HFF-Myc (cell line): ENCODE data around the gene IGHMBP2.

Experiments used
- DNase-seq: peaks from one replicate; pipeline ENCODE4 v3.0.0-alpha.2; 2011; ENCODE audit warnings: low read depth; ENCODE audit errors: extremely low read depth
- H3K4me3 ChIP-seq: replicated peaks from 2 replicates; pipeline ENCODE4 v1.5.1; 2011; ENCODE audit warnings: low read depth, mild to moderate bottlenecking, control low read depth, low read length
- TF ChIP-seq, protein P1 (sequence below): IDR thresholded peaks from 2 replicates; pipeline ENCODE4 v1.5.1; 2012; ENCODE audit warnings: mild to moderate bottlenecking, low read depth, low read length, control low read depth; ENCODE audit errors: missing control alignments

IGHMBP2 gene

DNA sequence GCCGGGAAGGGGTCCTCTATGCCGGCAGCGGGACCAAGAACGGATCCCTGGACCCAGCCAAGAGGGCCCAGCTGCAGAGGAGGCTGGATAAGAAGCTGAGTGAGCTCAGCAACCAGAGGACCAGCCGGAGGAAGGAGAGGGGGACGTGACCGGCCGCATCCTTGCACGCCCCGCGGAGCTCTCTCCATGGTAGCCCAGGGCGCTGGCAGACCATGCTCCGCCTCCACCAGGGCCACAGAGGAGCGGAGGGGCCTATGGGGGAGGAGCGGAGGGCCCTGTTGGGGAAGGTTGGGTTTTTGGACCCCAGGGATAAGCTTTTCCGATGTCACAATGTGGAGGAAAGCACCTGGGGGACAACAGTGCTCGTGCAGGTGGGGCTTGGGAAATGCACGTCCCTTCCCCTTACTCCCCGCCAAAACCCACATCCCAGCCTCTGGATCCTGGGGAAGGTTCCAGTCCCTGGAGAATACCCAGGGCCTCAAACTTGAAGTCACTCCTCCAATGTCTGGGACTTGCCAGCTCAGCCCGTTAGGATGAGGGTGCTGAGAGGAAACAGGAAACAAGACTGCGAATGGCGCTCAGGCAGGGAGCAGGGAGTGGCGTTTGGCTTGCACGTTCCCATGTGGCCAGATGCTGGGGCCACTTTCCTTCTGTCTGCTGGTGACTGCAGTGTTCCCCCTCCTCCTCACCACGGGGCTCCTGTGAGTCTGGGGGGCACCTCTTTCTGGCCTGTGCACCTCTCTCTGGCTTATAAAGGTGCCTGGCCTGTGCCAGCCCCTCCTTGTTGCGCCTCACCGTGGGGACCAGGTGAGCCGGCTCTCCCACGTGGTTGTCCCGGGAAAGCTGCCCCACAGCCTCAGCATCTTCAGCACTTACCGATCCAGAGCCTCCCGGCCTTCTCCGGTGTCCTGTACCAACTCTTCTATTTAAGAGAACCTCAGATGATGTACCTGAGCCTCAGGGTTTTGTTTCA lies 36.2 kb downstream of the IGHMBP2 start:
- TF ChIP-seq, protein P1, sequence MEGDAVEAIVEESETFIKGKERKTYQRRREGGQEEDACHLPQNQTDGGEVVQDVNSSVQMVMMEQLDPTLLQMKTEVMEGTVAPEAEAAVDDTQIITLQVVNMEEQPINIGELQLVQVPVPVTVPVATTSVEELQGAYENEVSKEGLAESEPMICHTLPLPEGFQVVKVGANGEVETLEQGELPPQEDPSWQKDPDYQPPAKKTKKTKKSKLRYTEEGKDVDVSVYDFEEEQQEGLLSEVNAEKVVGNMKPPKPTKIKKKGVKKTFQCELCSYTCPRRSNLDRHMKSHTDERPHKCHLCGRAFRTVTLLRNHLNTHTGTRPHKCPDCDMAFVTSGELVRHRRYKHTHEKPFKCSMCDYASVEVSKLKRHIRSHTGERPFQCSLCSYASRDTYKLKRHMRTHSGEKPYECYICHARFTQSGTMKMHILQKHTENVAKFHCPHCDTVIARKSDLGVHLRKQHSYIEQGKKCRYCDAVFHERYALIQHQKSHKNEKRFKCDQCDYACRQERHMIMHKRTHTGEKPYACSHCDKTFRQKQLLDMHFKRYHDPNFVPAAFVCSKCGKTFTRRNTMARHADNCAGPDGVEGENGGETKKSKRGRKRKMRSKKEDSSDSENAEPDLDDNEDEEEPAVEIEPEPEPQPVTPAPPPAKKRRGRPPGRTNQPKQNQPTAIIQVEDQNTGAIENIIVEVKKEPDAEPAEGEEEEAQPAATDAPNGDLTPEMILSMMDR: no peak
- DNase-seq: no peak
- no peak overlapping the region for H3K4me3 ChIP-seq

DNA sequence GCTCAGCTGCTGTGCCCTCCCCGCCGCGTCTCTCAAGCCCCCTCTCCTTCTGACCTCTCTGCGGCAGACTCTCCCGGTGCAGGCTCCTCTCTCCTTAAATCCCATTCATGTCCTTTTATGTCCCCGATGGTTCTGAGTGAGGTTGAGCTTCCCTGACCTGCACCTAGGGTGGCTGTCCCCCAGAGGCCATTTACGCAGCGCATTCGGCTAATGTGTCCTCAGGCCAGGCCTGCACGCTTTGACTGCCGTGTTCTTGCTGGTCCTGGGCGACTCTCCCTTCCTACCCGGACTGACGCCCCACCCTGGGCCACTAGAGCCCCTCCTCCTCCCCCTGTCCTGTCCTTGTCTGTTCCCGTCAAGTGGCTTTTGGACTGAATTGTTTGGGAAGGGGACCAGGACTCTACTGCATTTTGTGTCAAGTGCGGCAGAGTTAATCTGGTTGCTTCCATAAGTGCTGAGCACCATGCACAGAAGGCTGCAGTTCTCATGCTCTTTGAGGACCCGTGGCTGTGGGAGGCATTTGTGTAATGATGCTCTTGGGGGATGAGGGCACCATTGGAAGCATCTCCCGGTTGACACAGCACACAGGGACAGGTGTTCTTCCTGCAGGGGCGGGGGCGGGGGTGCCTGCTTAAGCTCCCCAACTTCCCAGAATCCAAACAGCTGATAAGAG lies 37.1 kb downstream of the IGHMBP2 start:
- TF ChIP-seq, protein P1: no peak
- DNase-seq: no peak
- no peak overlapping the region for H3K4me3 ChIP-seq

DNA sequence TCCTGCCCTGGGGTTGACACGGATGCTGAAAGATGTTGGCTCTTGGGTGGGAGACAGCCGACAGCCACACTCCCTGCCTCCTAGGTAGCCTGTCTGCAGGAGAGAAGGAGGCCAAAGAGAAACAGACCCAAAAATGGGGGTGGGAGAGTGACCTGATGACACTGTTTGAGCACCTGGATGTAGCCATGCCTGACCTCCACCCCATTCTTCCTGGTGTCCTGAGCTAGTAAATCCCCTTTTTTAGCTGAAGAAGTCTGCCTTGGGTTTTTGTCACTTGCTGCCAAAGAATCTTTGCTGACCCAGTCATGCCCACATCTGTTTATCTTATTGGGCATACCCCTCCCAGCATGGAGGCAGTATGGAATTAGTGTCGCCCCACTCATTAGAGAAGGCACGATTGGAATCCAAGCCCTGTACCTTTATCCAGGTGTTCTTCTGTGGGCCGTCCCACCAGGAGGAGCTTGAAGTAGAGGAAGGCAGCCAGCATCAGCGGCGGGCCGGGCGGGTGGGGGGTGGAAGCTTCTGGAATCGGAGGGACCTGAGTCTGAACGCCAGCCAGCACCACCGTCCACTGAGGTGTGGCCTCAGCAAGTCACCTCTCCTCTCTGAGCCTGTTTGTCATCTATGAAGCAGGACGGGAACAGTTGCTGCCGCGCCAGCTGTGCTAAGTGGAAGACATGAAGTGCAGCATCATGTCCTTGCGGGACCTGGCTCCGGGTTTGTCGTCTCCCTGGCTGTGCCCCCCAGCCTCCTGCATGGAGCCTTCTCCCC lies 37.8 kb downstream of the IGHMBP2 start:
- DNase-seq: no peak
- H3K4me3 ChIP-seq: no peak overlapping the region
- TF ChIP-seq, protein P1: no peak

DNA sequence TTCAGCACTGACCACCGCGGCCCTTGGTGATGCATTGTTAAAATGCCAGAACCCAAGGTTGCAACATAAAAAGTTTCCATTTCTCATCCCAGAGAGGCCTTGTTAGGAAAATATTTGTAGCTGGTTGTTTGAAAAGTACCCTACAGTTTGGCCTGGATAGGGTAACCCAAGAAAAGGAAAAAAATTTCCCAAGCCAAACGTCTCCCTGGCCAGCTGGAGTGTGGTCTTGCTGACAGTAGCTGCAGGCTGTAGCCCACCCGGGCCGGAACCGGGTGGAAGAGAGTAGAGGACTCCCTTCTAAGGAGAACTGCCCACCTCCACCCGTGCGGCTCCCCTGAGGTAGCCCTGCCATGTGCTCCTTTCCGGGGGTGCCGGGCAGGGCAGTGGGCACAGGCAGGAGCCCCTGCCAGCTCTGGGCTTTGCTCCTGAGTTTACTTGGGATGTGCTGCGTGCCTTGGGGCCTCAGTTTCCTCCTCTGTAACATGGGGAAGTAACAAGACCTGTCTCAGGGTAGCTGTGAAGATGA lies 38.5 kb downstream of the IGHMBP2 start:
- no peak for DNase-seq
- H3K4me3 ChIP-seq: no peak overlapping the region
- TF ChIP-seq, protein P1: no peak

DNA sequence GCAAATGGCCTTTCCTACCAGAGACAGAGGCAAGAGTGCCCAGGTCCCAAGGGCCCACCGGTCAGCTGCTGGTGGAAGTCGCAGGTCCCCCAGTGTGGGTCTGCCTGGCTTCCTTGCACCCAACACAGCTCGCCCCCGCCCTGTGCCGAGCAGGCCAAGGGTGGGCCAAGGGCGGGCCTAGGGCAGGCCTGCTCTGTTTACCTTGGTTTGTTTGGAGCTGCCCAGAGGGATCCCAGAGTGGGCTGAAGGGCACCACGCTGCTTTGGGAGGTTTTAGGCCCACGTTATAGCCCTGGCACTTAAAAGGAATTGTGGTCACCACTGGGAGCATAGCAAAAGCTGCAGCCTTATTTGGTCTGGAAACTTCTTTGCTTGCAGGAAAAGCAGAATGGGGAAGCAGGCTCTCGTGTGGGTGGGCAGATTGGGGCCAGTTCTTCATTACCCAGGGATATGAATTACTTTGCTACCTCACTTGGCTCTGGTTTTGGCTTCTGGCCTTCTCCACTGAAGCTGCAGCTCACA lies 39.1 kb downstream of the IGHMBP2 start:
- DNase-seq: no peak
- H3K4me3 ChIP-seq: no peak overlapping the region
- TF ChIP-seq, protein P1: no peak
